HepG2 (cell line): ENCODE measurements around the gene RAB1B.
"Not testable (repeated sequence)": the region's sequence is repeated elsewhere in the genome, so short reads cannot be mapped to it uniquely, and the experiment has no call there.

Source experiments
- ARID5B ChIP-seq: IDR thresholded peaks from 2 replicates; pipeline ENCODE4 v1.4.0; 2020; ENCODE audit warnings: mild to moderate bottlenecking, missing genetic modification reagents
- GABPA ChIP-seq, 2 experiments: IDR thresholded peaks; 2 replicates each; pipeline ENCODE4 v1.6.1; 2011 to 2016; ENCODE audit warnings: low read depth in 2 of 2, low read length in 1 of 2, missing biosample characterization in 1 of 2, missing genetic modification characterization in 1 of 2
- GATAD2A ChIP-seq: IDR thresholded peaks from 2 replicates; pipeline ENCODE4 v1.6.1; 2016
- JUND ChIP-seq: sonication (generic); formaldehyde crosslinking; IDR thresholded peaks from 2 replicates; pipeline ENCODE4 v1.8.0; 2022; ENCODE audit warnings: mild to moderate bottlenecking, missing genetic modification reagents
- MAFK ChIP-seq, 2 experiments: IDR thresholded peaks in 1 of 2; conservative IDR thresholded peaks in 1 of 2; 2 replicates each; pipeline ENCODE4 v1.6.1; 2011; ENCODE audit warnings: improper control_type of control experiment in 2 of 2, low read length in 2 of 2
- MAZ ChIP-seq, 2 experiments: sonication (generic) in 1 of 2; formaldehyde crosslinking in 1 of 2; IDR thresholded peaks; 2 replicates each; pipeline versions ENCODE4 v1.5.0 to v1.6.1; 2012 to 2020; ENCODE audit warnings: low read depth in 2 of 2, mild to moderate bottlenecking in 2 of 2, borderline replicate concordance in 1 of 2, improper control_type of control experiment in 1 of 2, low read length in 1 of 2, missing genetic modification reagents in 1 of 2, moderate library complexity in 1 of 2
- MTF1 ChIP-seq: sonication (generic); formaldehyde crosslinking; IDR thresholded peaks from 2 replicates; pipeline ENCODE4 v1.5.0; 2020; ENCODE audit warnings: missing genetic modification reagents
- SIX1 ChIP-seq: sonication (generic); formaldehyde crosslinking; IDR thresholded peaks from 2 replicates; pipeline ENCODE4 v1.4.0; 2020; ENCODE audit warnings: missing genetic modification reagents, borderline replicate concordance
- ZBTB1 ChIP-seq: sonication (generic); formaldehyde crosslinking; IDR thresholded peaks from 2 replicates; pipeline ENCODE4 v1.4.0; 2020; ENCODE audit warnings: missing genetic modification reagents, borderline replicate concordance
- ZFX ChIP-seq: sonication (generic); formaldehyde crosslinking; IDR thresholded peaks from 2 replicates; pipeline ENCODE4 v1.4.0; 2020; ENCODE audit warnings: mild to moderate bottlenecking, low read depth, missing genetic modification reagents, moderate library complexity
- ZNF10 ChIP-seq: sonication (generic); formaldehyde crosslinking; IDR thresholded peaks from 2 replicates; pipeline ENCODE4 v1.4.0; 2020; ENCODE audit warnings: mild to moderate bottlenecking, low read depth, missing genetic modification reagents, borderline replicate concordance
- ZNF251 ChIP-seq: sonication (generic); formaldehyde crosslinking; IDR thresholded peaks from 2 replicates; pipeline ENCODE4 v1.9.0; 2021; ENCODE audit warnings: mild to moderate bottlenecking, missing genetic modification reagents

- TF ChIP-seq ARID5B (CRISPR knock-in tag); JUND (CRISPR knock-in tag); GABPA (IDR thresholded peaks at IDR 0.05; ENCODE audit: low read depth, low read length); GABPA (CRISPR knock-in tag; IDR thresholded peaks at IDR 0.05; ENCODE audit: low read depth); MAZ (IDR thresholded peaks at IDR 0.05; ENCODE audit: borderline replicate concordance, low read depth, low read length); MAZ (CRISPR knock-in tag; IDR thresholded peaks at IDR 0.05; ENCODE audit: low read depth); GATAD2A (CRISPR knock-in tag); ZNF251 (CRISPR knock-in tag); MTF1; MAFK (conservative IDR thresholded peaks at IDR 0.05 in 1 of 2, IDR thresholded peaks at IDR 0.05 in 1 of 2; ENCODE audit: low read length in 2 of 2); ZBTB1 (CRISPR knock-in tag); ZNF10 (CRISPR knock-in tag); ZFX (CRISPR knock-in tag); SIX1 (CRISPR knock-in tag): not testable (repeated sequence)
Observed at GRCh38 chr11:66310803-66311440, 42.5 kb downstream of the RAB1B start.
